NCI-H1092 (cell line): ENCODE results near the gene ACOD1.
A peak's percentile ranks its signal among the peaks of the same experiment; 100 is the strongest.
"Not testable (repeated sequence)": the region's sequence is repeated elsewhere in the genome, so short reads cannot be mapped to it uniquely, and the experiment has no call there.

Experiments used
- DNase-seq: peaks from one replicate; lab custom pipeline; 2025; lab: John Stamatoyannopoulos, UW

Gene ACOD1

GRCh38 chr13:76948149-76948548, at the start of gene ACOD1:
TSS of gene ACOD1 (plus strand) at chr13:76948511. CDS start at chr13:76948559, 48 bp downstream.
- DNase-seq: no peak

GRCh38 chr13:76899066-76899465, 49.2 kb upstream of the ACOD1 start:
- not testable (repeated sequence) for DNase-seq

DNA sequence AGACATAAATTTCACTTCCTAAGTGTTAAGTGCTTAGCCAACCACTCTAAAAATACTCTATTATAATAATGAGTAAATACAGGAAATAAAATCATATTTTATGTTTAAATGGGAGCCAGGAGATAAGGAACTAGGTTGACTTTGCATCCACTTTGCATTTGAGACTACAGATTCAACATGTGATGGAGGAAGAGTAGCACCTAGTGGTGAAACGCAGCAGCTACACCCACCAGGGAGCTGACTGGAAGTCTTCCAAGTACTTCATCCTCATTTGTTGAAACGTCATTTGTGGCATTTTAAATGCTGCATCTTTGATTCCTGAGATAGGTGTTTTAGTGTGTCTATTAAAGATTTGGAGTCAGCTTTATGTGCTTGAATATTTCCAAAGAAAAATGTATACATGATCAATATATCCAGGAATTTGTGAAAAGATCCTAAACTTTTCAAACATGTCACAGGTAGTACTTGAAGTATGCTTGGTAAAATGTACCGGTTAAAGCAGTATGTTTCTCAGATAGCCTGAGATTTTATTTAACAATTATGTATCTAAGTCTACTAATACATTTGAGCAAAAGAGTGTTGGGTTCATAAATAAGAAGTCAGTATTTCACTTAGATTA, 44.7 kb upstream of the ACOD1 start:
- peak; percentile 70 for DNase-seq

DNA sequence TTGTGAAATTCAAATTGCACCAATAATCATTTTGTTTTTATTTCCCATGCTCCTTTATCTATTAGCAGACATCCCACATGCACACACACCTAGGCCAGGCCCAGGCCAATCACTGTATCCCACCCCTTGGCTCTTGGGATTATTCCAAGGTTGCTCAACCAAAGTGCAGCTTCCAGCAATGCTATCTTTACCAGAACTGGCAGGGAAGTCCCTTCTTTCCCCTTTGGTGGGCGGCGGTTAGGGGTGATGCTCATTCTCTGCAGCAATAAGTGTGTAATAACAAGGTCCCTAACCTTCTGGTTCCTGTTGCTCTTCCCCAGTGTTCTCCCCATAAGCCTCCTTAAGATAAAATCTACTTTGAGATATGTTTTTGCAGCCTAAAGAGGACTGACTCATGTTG, 43.8 kb upstream of the ACOD1 start:
- DNase-seq: no peak

DNA sequence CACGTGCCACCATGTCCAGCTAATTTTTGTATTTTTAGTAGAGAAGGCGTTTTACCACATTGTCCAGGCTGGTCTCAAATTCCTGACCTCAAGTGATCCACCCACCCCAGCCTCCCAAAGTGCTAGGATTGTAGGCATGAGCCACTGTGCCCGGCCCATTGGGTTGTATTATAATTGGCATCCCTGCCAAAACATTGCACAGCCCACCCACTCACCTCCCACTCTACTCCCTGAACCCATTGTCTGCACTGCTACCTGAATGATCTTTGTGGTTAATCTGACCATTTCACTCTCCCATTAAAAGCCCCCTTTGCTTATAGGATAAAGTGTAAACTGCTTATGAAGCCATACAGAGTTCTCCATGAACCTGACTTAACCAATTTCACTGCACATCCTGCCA, 35.8 kb upstream of the ACOD1 start:
- DNase-seq: no peak

- no peak for DNase-seq
These were observed 34.4 kb upstream of the ACOD1 start for GRCh38 chr13:76913898-76914297.

GRCh38 chr13:76917095-76917494, 31.2 kb upstream of the ACOD1 start:
- DNase-seq: no peak

GRCh38 chr13:76917755-76918481, 30.4 kb upstream of the ACOD1 start:
- DNase-seq: not testable (repeated sequence)

DNA sequence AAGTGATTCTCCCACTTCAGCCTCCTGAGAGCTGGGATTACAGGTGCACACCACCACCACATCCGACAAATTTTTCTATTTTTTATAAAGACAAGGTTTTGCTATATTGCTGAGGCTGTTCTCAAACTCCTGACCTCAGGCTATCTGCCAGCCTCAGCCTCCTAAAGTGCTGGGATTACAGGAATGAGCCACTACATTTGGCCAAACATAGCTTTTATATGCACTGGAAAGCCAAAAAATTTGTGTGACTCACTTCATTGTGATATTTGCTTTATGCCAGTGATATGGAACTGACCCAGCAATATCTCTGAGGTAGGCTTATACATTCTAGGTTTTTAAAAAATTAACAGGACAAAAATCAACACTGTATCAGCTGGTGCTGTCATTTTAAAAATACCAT, 26.8 kb upstream of the ACOD1 start:
- DNase-seq: no peak

GRCh38 chr13:76925115-76925514, 23.2 kb upstream of the ACOD1 start:
- DNase-seq: no peak

GRCh38 chr13:76927955-76928354, 20.4 kb upstream of the ACOD1 start:
- no peak for DNase-seq

GRCh38 chr13:76928456-76928855, 19.9 kb upstream of the ACOD1 start:
- DNase-seq: no peak

DNA sequence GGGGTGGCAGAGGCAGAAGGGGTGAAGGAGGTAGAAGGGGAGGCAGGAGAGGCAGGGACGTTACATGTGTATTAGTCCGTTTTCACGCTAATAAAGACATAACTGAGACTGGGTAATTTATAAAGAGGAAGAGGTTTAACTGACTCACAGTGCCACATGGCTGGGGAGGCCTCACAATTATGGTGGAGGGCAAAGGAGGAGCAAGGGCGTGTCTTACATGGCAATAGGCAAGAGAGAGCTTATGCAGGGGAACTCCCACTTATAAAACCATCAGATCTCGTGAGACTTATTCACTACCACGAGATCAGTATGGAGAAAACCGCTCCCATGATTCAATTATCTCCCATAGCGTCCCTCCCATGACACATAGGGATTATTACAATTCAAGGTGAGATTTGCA, 19.0 kb upstream of the ACOD1 start:
- no peak for DNase-seq

DNA sequence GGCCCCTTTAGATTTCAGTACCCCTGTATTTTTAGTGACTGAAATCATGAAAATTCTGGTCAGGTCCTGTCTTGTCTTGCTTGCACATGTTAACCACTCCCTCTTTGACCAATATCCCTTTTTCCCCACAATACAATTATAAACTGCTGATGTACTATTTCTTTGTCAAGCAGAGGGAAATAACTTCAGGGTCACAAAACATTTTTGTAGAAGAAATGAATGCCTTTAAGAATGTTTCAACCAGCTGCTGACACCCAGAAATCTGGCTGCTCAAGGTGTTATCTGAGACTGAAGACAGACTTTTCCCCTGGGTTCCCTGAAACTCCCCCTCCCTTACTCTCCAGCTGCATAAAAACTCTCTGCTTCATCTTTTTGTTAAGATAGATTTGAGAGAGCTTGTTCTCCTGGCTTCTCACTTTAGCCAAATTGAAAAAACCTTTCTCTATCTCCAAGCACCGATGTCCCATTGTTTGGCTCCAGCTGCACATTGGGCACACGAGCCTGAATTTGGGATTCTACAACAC, 18.4 kb upstream of the ACOD1 start:
- no peak for DNase-seq

DNA sequence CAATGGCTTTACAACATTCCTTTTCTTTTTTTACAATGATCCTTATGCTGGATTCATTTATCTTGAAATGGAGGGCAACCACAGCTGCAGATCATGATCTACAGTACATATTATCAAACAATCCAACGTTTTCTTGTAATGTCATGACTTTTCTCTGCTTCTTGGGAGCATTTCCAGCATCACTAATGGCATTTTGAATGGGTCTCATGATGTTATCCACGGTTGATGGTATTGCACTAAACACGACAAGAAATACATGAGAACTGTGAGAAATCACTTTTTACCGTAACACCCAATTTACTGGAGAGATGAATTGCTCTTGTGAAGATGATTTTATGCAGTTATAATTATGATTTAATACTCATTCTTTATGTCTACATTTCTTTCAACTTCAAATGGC, 16.2 kb upstream of the ACOD1 start:
- no peak for DNase-seq

- no peak for DNase-seq
These were observed 13.6 kb upstream of the ACOD1 start for GRCh38 chr13:76934671-76935070.

DNA sequence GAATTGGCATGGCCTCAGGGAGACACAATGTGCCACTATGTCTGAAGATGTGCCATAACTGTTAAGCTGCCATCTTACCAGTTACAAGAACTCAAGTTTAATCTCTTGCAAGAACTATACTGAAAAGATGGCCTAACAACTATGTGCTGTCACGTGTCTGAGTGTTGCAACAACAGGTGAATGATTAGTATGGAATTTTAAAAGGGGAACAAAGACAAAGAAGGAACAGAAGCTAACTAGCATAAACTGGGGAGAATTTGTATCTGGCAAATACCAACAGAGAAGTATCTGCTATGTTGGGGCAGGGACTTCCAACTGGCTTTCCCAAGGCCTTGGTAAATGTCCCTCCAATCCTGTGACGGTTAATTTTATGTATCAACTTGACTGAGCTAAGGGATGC, 11.5 kb upstream of the ACOD1 start:
- no peak for DNase-seq

GRCh38 chr13:76937281-76937820, 11.0 kb upstream of the ACOD1 start:
- DNase-seq: no peak

- no peak for DNase-seq
These were observed 9.1 kb upstream of the ACOD1 start for GRCh38 chr13:76939215-76939614.

DNA sequence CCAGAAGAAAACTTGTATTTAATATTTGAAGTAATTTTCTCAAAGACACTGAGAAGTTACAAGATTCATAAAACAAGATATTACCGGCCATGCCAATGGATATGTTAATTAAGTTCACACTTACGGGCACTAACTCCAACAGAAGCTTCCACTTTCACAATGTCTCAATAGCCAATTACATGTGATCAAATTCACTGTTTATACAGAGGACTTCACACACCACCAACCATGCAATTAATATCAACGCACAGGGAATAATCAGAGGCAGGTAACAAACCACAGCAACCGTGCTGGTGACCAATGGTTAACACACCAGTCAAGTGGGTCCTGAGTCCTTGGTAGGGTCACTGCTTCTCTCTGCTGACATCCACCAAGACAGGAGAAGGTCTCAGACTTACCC, 5.9 kb upstream of the ACOD1 start:
- DNase-seq: no peak

DNA sequence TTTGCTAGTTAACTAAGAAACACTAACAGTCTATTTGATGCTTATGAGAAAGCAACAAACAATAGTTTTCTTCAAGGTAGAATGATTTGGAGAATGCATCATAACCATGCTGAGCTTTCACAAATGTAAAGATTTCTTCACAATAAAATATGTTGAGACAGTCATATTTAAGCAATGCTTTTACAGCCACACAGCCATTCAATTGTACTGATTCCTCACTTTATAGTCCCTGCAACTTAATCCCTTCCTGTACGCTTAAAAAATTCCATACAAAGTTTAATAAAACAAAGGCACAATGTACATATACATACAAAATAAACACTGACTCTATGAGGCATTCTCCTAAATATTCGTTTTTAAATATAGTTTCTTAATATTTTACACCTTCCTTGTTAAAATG, 4.7 kb upstream of the ACOD1 start:
- no peak for DNase-seq

DNA sequence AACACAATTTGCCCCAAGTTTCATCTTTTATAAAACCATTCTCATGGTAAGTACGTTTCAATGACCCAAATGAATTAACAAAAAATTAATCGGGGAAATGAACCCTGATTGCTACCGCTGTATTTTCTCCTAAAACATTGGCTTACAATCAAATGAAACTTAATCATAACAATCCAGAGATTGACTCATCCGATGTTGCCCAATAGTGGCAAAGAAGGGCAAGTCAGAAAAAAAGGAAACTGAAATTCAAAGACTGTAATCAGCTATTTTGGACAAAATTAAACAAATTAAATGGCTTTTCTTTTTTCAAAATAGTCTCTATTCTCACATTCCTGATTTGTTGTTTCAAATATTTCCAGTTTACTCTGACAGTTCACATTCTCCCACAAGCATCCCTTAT, 3.9 kb upstream of the ACOD1 start:
- no peak for DNase-seq

GRCh38 chr13:76950101-76950500, 1.8 kb downstream of the ACOD1 start:
- no peak for DNase-seq
